Muscle layer of colon (tissue), 2 donors: Measurements from ENCODE around the gene RGL1.
"Not testable (repeated sequence)": the region's sequence is repeated elsewhere in the genome, so short reads cannot be mapped to it uniquely, and the experiment has no call there.

Source experiments
- H3K27ac ChIP-seq: one replicate; pipeline ENCODE4 v1.7.0; 2013; ENCODE audit warnings: low read depth, mild to moderate bottlenecking, low read length, moderate library complexity
- H3K27me3 ChIP-seq, 2 donors: one replicate each; pipeline ENCODE4 v1.7.0; 2013; ENCODE audit warnings: low read length in 2 of 2, mild to moderate bottlenecking in 2 of 2; ENCODE audit not compliant: insufficient read depth in 2 of 2, control insufficient read depth in 1 of 2
- H3K36me3 ChIP-seq: one replicate; pipeline ENCODE4 v1.7.0; 2013; ENCODE audit warnings: mild to moderate bottlenecking, low read length; ENCODE audit not compliant: insufficient read depth
- H3K4me1 ChIP-seq: one replicate; pipeline ENCODE4 v1.7.0; 2013; ENCODE audit warnings: mild to moderate bottlenecking, low read length; ENCODE audit not compliant: insufficient read depth
- H3K4me3 ChIP-seq, 2 donors: one replicate each; pipeline ENCODE4 v1.7.0; 2013; ENCODE audit warnings: low read length in 2 of 2, low read depth in 1 of 2, mild to moderate bottlenecking in 1 of 2, moderate library complexity in 1 of 2
- H3K9ac ChIP-seq: one replicate; pipeline ENCODE4 v1.7.0; 2013; ENCODE audit warnings: low read length
- H3K9me3 ChIP-seq: one replicate; pipeline ENCODE4 v1.7.0; 2013; ENCODE audit warnings: mild to moderate bottlenecking, low read length
- donor health status: abdominal sarcoma.
- donor health status: Adenocarcinoma of cecum.

Gene RGL1

GRCh38 chr1:183804916-183805841 is at the start of gene RGL1:
Gene RGL1, plus strand, starts transcription at chr1:183805120. Its CDS starts 178 bp downstream, at chr1:183805298.
- H3K9ac ChIP-seq, result peak within 1 kb of the TSS; percentile 92
- no peaks in the 10 kb centered on the region for H3K9me3 ChIP-seq
- no peaks in the 10 kb centered on the region for H3K27me3 ChIP-seq
- peak within 1 kb of the TSS; percentile 38 to 92 for H3K4me3 ChIP-seq
- H3K4me1 ChIP-seq, result peaks cover 32% of the 10 kb centered on the region
- peak within 1 kb of the TSS; percentile 63 for H3K27ac ChIP-seq
- H3K36me3 ChIP-seq, result no peaks in the 10 kb centered on the region

DNA sequence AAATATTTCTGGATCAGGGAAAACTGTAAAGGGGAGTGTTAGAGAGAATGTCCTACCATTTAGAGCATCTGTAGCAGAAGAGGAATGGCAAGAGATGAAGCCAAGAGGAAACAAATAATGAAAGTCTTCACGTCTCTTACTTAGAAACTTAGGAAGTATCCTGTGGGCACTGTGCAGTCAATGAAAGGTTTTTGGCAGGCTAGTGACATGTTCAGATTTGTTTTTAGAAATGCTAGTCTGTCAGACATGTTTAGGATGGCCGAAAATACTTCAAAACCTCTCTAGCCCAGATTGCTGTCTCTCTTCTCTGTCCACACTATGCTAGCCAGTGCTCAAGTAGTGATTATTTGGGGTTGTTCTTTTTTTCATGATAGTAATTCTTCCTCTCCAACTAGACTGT is 48.6 kb upstream of the RGL1 start:
- Histone ChIP-seq H3K4me3 (no peak overlapping the region), H3K36me3 (no peaks in the 10 kb centered on the region), H3K27me3 (no peaks in the 10 kb centered on the region), H3K9ac (no peak overlapping the region), H3K9me3 (no peaks in the 10 kb centered on the region), H3K4me1 (no peaks in the 10 kb centered on the region), H3K27ac (no peak overlapping the region)

- no peak overlapping the region for H3K4me3 ChIP-seq
- no peaks in the 10 kb centered on the region for H3K9me3 ChIP-seq
- no peaks in the 10 kb centered on the region for H3K27me3 ChIP-seq
- no peaks in the 10 kb centered on the region for H3K36me3 ChIP-seq
- no peaks in the 10 kb centered on the region for H3K4me1 ChIP-seq
- H3K27ac ChIP-seq, result no peak overlapping the region
- no peak overlapping the region for H3K9ac ChIP-seq
Measured at GRCh38 chr1:183757061-183757460, 47.9 kb upstream of the RGL1 start.

GRCh38 chr1:183758913-183759312 is 46.0 kb upstream of the RGL1 start:
- H3K9ac ChIP-seq, result no peak overlapping the region
- H3K27me3 ChIP-seq, result no peaks in the 10 kb centered on the region
- no peaks in the 10 kb centered on the region for H3K36me3 ChIP-seq
- H3K9me3 ChIP-seq, result no peaks in the 10 kb centered on the region
- H3K4me1 ChIP-seq, result no peaks in the 10 kb centered on the region
- no peak overlapping the region for H3K4me3 ChIP-seq
- H3K27ac ChIP-seq, result no peak overlapping the region

GRCh38 chr1:183760661-183761060 is 44.3 kb upstream of the RGL1 start:
- no peak overlapping the region for H3K4me3 ChIP-seq
- H3K4me1 ChIP-seq, result no peaks in the 10 kb centered on the region
- H3K9ac ChIP-seq, result no peak overlapping the region

GRCh38 chr1:183761871-183762270 is 43.0 kb upstream of the RGL1 start:
- H3K36me3 ChIP-seq, result no peaks in the 10 kb centered on the region
- H3K9me3 ChIP-seq, result no peaks in the 10 kb centered on the region
- H3K4me3 ChIP-seq, result no peak overlapping the region
- H3K4me1 ChIP-seq, result no peaks in the 10 kb centered on the region
- H3K27me3 ChIP-seq, result no peaks in the 10 kb centered on the region
- no peak overlapping the region for H3K27ac ChIP-seq
- H3K9ac ChIP-seq, result no peak overlapping the region

More at GRCh38 chr1:183760661-183761060, 44.3 kb upstream of the RGL1 start:
- Histone ChIP-seq H3K27ac (no peak overlapping the region), H3K9me3 (no peaks in the 10 kb centered on the region), H3K36me3 (no peaks in the 10 kb centered on the region), H3K27me3 (no peaks in the 10 kb centered on the region)

GRCh38 chr1:183762856-183763255 is 42.1 kb upstream of the RGL1 start:
- H3K9me3 ChIP-seq, H3K27me3 ChIP-seq, H3K9ac ChIP-seq, H3K4me1 ChIP-seq, H3K36me3 ChIP-seq, H3K27ac ChIP-seq, H3K4me3 ChIP-seq: not testable (repeated sequence)

DNA sequence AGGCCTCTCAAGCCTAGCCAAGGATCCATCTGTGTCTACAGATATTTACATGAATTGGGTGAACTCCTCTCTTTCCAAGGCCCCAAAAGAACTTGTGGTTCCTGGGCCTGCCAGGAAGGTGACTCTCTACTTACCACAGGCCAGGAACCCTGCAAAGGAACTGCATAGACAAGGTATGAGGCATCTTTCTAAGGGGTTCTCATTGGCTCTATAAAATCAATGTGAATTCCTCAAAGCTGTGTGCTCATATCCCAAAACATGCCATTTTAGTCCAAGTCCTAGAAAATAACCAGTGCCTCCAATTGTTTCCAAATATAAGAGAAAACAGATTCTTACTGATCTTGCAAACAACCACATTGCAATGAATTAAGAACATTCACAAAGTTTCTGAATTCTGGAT is 39.9 kb upstream of the RGL1 start:
- Histone ChIP-seq H3K4me1 (no peaks in the 10 kb centered on the region), H3K9ac (no peak overlapping the region), H3K27ac (no peak overlapping the region), H3K4me3 (no peak overlapping the region), H3K9me3 (no peaks in the 10 kb centered on the region), H3K27me3 (no peaks in the 10 kb centered on the region), H3K36me3 (no peaks in the 10 kb centered on the region)

DNA sequence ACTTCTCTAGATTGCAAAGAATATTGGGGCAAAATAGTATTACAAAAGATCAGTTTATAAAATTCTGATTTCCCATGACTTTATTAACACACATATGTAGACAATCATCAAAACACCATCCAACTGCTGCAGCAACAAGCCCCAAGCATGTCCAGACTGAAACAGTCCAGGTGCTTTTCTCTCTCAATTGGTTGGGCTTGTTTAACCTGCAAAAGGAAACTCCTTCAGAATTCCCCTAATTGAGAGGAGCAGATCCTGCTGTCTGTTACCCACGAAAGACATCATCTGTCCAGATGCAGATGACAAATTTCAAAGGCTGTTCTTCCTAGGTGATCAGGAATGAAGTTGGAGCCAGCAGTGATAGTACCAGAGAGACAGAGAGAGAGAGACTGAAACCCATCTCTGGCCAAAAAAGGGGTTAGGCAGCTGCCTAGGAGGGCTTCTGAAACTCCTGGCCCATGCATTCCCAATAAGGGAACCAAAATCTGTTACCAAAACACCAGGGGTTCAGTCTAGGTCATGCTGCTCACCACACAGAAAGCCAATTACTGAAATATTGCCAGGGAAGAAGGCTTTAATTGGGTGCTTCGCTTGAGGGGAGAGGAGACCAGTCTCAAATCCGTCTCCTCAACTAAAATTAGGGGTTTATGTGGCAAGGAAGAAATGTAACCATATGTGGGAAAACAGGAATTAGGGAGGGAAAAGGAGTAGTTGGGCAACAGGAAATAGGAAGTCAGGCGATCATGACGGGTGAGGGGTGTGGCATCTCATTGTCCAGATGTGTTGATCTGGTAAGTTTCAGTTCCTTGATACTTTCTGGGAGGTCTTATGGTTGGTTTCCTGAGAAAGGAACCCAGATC is 34.7 kb upstream of the RGL1 start:
- H3K27me3 ChIP-seq, result no peaks in the 10 kb centered on the region
- H3K9me3 ChIP-seq, result no peaks in the 10 kb centered on the region
- no peak overlapping the region for H3K27ac ChIP-seq
- H3K4me1 ChIP-seq, result no peaks in the 10 kb centered on the region
- no peak overlapping the region for H3K9ac ChIP-seq
- no peaks in the 10 kb centered on the region for H3K36me3 ChIP-seq
- no peak overlapping the region for H3K4me3 ChIP-seq

DNA sequence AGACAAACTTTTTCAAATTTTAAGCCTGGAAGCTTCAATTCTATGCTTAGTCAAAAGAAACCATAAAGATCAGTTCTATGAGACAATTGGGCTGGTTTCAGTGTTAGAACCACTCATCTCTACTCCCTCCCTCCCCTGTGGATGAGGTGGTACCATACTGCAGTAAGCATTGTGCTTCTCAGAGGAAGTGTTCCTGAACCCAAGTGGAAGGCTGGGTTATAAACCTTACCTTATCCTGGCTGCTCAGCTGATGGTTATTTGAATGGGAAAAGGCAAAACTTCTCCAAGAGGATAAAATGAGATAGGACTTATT is 34.1 kb upstream of the RGL1 start:
- Histone ChIP-seq H3K27ac (no peak overlapping the region), H3K9ac (no peak overlapping the region), H3K9me3 (no peaks in the 10 kb centered on the region), H3K27me3 (no peaks in the 10 kb centered on the region), H3K4me1 (no peaks in the 10 kb centered on the region), H3K4me3 (no peak overlapping the region), H3K36me3 (no peaks in the 10 kb centered on the region)

DNA sequence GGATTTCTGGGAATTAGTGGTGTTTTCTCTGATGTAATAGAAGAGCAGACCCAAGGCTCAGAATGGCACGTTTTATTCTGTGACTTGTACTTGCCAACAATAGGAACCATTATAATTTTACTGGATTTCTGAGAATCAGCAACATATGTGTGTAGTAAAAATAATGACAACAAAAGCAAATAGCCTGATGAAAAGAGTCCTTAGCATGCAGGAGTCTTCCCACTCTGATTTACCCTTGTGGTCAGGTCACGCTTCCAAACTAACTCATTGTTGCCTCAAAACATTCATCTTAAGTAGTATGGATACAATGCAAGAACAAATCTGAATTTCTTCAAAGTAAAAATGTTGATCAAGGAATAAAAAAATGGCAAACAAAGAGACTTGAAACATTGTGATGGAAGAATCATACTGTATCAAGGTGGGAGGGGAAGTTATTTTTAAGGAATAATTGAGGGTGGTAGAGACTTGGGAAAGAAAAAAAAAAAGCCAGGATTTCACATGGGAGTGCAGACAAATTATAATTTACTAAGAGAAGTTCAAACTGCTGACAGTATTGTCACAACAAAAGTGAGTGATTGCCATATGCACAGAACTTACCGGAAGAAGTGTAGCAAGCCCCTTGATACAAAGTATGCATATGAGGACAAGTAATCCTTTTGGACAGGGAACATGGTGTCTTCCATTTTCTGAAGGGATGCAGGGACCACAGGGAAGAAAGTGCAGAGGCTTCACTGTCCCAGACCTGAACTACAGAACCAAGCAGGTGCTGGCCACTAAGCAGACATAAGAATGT is 31.2 kb upstream of the RGL1 start:
- no peaks in the 10 kb centered on the region for H3K36me3 ChIP-seq
- H3K9me3 ChIP-seq, result no peaks in the 10 kb centered on the region
- H3K9ac ChIP-seq, result no peak overlapping the region
- H3K27me3 ChIP-seq, result no peaks in the 10 kb centered on the region
- no peaks in the 10 kb centered on the region for H3K4me1 ChIP-seq
- H3K27ac ChIP-seq, result no peak overlapping the region
- H3K4me3 ChIP-seq, result no peak overlapping the region
